IMR-90 (cell line): Measurements from ENCODE around the gene C10orf71. TPM values are rescaled to one million over a fixed set of nuclear protein-coding genes. Genes with fewer than 3 reads are reported as not detected.

Experiments
- ATAC-seq: fragments of 200-7000 bp; cut with Tn5 transposase; 2 replicates; pipeline ENCODE4 v1.9.1; 2020; ENCODE audit warnings: low read depth, mild to moderate bottlenecking, moderate library complexity
- BruUV-seq: library from RNA; stranded (reverse); fragments of 400-500 nt; replicated peaks from 2 replicates; lab custom pipeline; 2021; lab: Mats Ljungman, UMichigan
- CTCF ChIA-PET: fragments of 300-600 bp; formaldehyde crosslinking; extraction: SDS; loops from one replicate; lab custom pipeline; 2021; ENCODE audit warnings: antibody characterized with exemption; lab: Yijun Ruan, JAX
- POLR2A ChIA-PET: fragments of 300-600 bp; sonication (Branson Sonifier 250); formaldehyde crosslinking; loops from one replicate; lab custom pipeline; 2022; ENCODE audit warnings: antibody characterized with exemption; ENCODE audit not compliant: unreplicated experiment; lab: Charles Lee
- DNase-seq: peaks from one replicate; pipeline ENCODE4 v3.0.0; 2013
- H2AFZ ChIP-seq: replicated peaks from 2 replicates; pipeline ENCODE3; 2013; ENCODE audit warnings: low read length, mild to moderate bottlenecking; ENCODE audit not compliant: poor library complexity
- H2AK5ac ChIP-seq: 2 replicates; pipeline ENCODE4 v1.6.1; 2013; ENCODE audit warnings: low read depth, low read length, inconsistent platforms
- H2AK9ac ChIP-seq: replicated peaks from 2 replicates; pipeline ENCODE3; 2013; ENCODE audit warnings: mild to moderate bottlenecking, low read depth, low read length, moderate library complexity; ENCODE audit not compliant: poor library complexity
- H2BK120ac ChIP-seq: 2 replicates; pipeline ENCODE4 v1.6.1; 2013; ENCODE audit warnings: low read depth, low read length, inconsistent platforms
- H2BK15ac ChIP-seq: 3 replicates; pipeline ENCODE4 v1.6.1; 2013; ENCODE audit warnings: low read depth, low read length, inconsistent platforms
- H2BK20ac ChIP-seq: 2 replicates; pipeline ENCODE4 v1.6.1; 2013; ENCODE audit warnings: low read depth, mild to moderate bottlenecking, inconsistent platforms, low read length, moderate library complexity
- H2BK5ac ChIP-seq: 2 replicates; pipeline ENCODE4 v1.6.1; 2013; ENCODE audit warnings: mild to moderate bottlenecking, low read depth, low read length, inconsistent platforms; ENCODE audit not compliant: poor library complexity, severe bottlenecking
- H3K14ac ChIP-seq: replicated peaks from 2 replicates; pipeline ENCODE4 v1.6.1; 2013; ENCODE audit warnings: low read depth, low read length, inconsistent platforms
- H3K18ac ChIP-seq: 2 replicates; pipeline ENCODE4 v1.6.1; 2013; ENCODE audit warnings: low read depth, low read length, control low read depth
- H3K23ac ChIP-seq: 2 replicates; pipeline ENCODE4 v1.6.1; 2013; ENCODE audit warnings: low read depth, low read length, inconsistent platforms
- H3K27ac ChIP-seq: 2 replicates; pipeline ENCODE4 v1.5.1; 2013; ENCODE audit warnings: mild to moderate bottlenecking, control low read depth, low read length; ENCODE audit not compliant: insufficient read depth
- H3K27me3 ChIP-seq: 2 replicates; pipeline ENCODE4 v1.6.1; 2013; ENCODE audit warnings: low read length; ENCODE audit not compliant: control insufficient read depth, insufficient read depth
- H3K36me3 ChIP-seq: 2 replicates; pipeline ENCODE4 v1.6.1; 2013; ENCODE audit warnings: low read length, mixed read lengths; ENCODE audit not compliant: control insufficient read depth, insufficient read depth
- H3K4ac ChIP-seq: 2 replicates; pipeline ENCODE4 v1.6.1; 2013; ENCODE audit warnings: low read depth, low read length, inconsistent platforms
- H3K4me1 ChIP-seq: 2 replicates; pipeline ENCODE4 v1.6.1; 2013; ENCODE audit warnings: low read length, mixed read lengths; ENCODE audit not compliant: control insufficient read depth, insufficient read depth
- H3K4me2 ChIP-seq: 2 replicates; pipeline ENCODE4 v1.6.1; 2013; ENCODE audit warnings: low read depth, mild to moderate bottlenecking, control low read depth, low read length, moderate library complexity
- H3K4me3 ChIP-seq: 2 replicates; pipeline ENCODE4 v1.5.1; 2013; ENCODE audit warnings: low read depth, mild to moderate bottlenecking, control low read depth, low read length, moderate library complexity; ENCODE audit not compliant: insufficient read depth
- H3K56ac ChIP-seq: 2 replicates; pipeline ENCODE4 v1.6.1; 2013; ENCODE audit warnings: low read length, inconsistent platforms; ENCODE audit not compliant: insufficient read depth; ENCODE audit errors: extremely low read depth
- H3K79me1 ChIP-seq, 2 experiments: 2 replicates each; pipeline ENCODE4 v1.6.1; 2013; ENCODE audit warnings: low read length in 2 of 2, inconsistent platforms in 1 of 2, low read depth in 1 of 2
- H3K9ac ChIP-seq: 2 replicates; pipeline ENCODE4 v1.6.1; 2013; ENCODE audit warnings: low read depth, low read length, control low read depth
- H3K9me1 ChIP-seq: 2 replicates; pipeline ENCODE4 v1.6.1; 2013; ENCODE audit warnings: low read length, inconsistent platforms; ENCODE audit not compliant: insufficient read depth
- H3K9me3 ChIP-seq: 2 replicates; pipeline ENCODE4 v1.6.1; 2013; ENCODE audit warnings: low read length; ENCODE audit not compliant: control insufficient read depth, insufficient read depth
- H4K20me1 ChIP-seq: 2 replicates; pipeline ENCODE4 v1.6.1; 2013; ENCODE audit warnings: low read length, inconsistent platforms; ENCODE audit not compliant: insufficient read depth
- H4K5ac ChIP-seq: 2 replicates; pipeline ENCODE4 v1.6.1; 2013; ENCODE audit warnings: mild to moderate bottlenecking, low read depth, low read length, control low read depth
- H4K8ac ChIP-seq, 2 experiments: 2 replicates each; pipeline ENCODE4 v1.6.1; 2013; ENCODE audit warnings: low read depth in 2 of 2, low read length in 2 of 2, control low read depth in 1 of 2, inconsistent platforms in 1 of 2
- H4K91ac ChIP-seq: 2 replicates; pipeline ENCODE4 v1.6.1; 2013; ENCODE audit warnings: low read depth, low read length, inconsistent platforms; ENCODE audit not compliant: insufficient read depth
- CHD1 ChIP-seq: IDR thresholded peaks from 2 replicates; pipeline ENCODE4 v1.6.1; 2012; ENCODE audit warnings: low read depth, low read length, improper control_type of control experiment
- MXI1 ChIP-seq: IDR thresholded peaks from 2 replicates; pipeline ENCODE4 v1.6.1; 2012; ENCODE audit warnings: low read depth, mild to moderate bottlenecking, low read length, moderate library complexity, borderline replicate concordance
- POLR2A ChIP-seq: IDR thresholded peaks from 2 replicates; pipeline ENCODE4 v1.6.1; 2012; ENCODE audit warnings: mild to moderate bottlenecking, low read depth, low read length
- SMC3 ChIP-seq: fragments of 150-350 bp; IDR thresholded peaks from 2 replicates; pipeline ENCODE4 v1.6.1; 2016; ENCODE audit warnings: low read depth, mild to moderate bottlenecking, antibody characterized with exemption, low read length, moderate library complexity
- WGBS, 2 experiments: methylation state at CpG; one replicate each; pipeline versions ENCODE4 v1.1.5 to v1.1.7; 2013; ENCODE audit warnings: missing lambda C conversion rate in 2 of 2; ENCODE audit not compliant: insufficient read length in 1 of 2; ENCODE audit errors: extremely low coverage in 2 of 2; 5-methylcytosine and 5-hydroxymethylcytosine counted together
- dilution Hi-C: fragments of 300-500 bp; cut with HindIII; formaldehyde crosslinking; loops from one replicate; pipeline ENCODE4 v1.14.3; 2018; ENCODE audit warnings: low sequenced_read_pairs; ENCODE audit not compliant: unreplicated experiment
- in situ Hi-C: fragments of 300-500 bp; cut with MboI; formaldehyde crosslinking; loops from 3 replicates; pipeline ENCODE4 v1.14.3; 2019; ENCODE audit warnings: low sequenced_read_pairs, inconsistent platforms, mixed read lengths
- intact Hi-C: fragments of 100-400 bp; cut with micrococcal nuclease; formaldehyde crosslinking; loops from 2 replicates; pipeline ENCODE4 v1.10.0; 2022
- polyA plus RNA-seq, 3 experiments: library from polyadenylated mRNA; depleted of rRNA; stranded (reverse); fragments of >200 nt; gene quantifications; 2 replicates each; pipeline ENCODE4 v1.2.3, GENCODE V29; 2012; ENCODE audit warnings: low replicate concordance in 1 of 3
- total RNA-seq: library from RNA; depleted of rRNA; stranded (reverse); fragments of >200 nt; gene quantifications from 2 replicates; pipeline ENCODE4 v1.2.3, GENCODE V29; 2012

The C10orf71 gene
- total and polyA plus RNA-seq, 2 of the 4 experiments (the other 2 are of a cell fraction), result not detected

- ATAC-seq, result no peak
- Histone ChIP-seq H3K56ac (no peak overlapping the region), H2AK5ac (no peak overlapping the region), H3K4me2 (no peak overlapping the region), H4K5ac (no peak overlapping the region), H3K9me1 (no peaks in the 10 kb centered on the region), H2AK9ac (no peak overlapping the region), H3K14ac (no peak overlapping the region), H2BK15ac (no peak overlapping the region), H3K9me3 (peaks cover 4% of the 10 kb centered on the region; the same call in 1 of the 2 replicates), H3K4me3 (no peak overlapping the region), H3K36me3 (no peaks in the 10 kb centered on the region), H4K91ac (no peak overlapping the region), H2BK120ac (no peak overlapping the region), H3K4me1 (no peaks in the 10 kb centered on the region), H2AFZ (no peak overlapping the region), H3K27ac (no peak overlapping the region), H3K79me1 (no peaks in the 10 kb centered on the region), H2BK5ac (no peak overlapping the region), H3K18ac (no peak overlapping the region), H3K9ac (no peak overlapping the region), H3K4ac (no peak overlapping the region), H4K20me1 (no peaks in the 10 kb centered on the region), H2BK20ac (no peak overlapping the region), H4K8ac (no peak overlapping the region), H3K27me3 (peaks cover 2% of the 10 kb centered on the region; the same call in 1 of the 2 replicates), H3K23ac (no peak overlapping the region)
- dilution Hi-C loops, result no loop called here
- no TSS peak for BruUV-seq
- in situ Hi-C loops, result no loop called here
- TF ChIP-seq CHD1 (no peak), MXI1 (no peak), POLR2A (no peak), SMC3 (no peak)
- ChIA-PET CTCF (no interaction called here), POLR2A (no interaction called here)
- no CpG with 5 or more reads among the region's 3 CpGs for WGBS, 2 experiments
- DNase-seq, result no peak
- intact Hi-C loops, result no loop called here
Measured at GRCh38 chr10:49347827-49348226, 48.9 kb downstream of the C10orf71 start.
